ENCODE measurements around the gene IL1RAPL1. TPM values are rescaled to one million over a fixed set of nuclear protein-coding genes. Genes with fewer than 3 reads are reported as not detected.

Gene IL1RAPL1
- total and polyA plus RNA-seq, 5 donors: 0.48 to 3.1 (median 2.4) TPM

DNA sequence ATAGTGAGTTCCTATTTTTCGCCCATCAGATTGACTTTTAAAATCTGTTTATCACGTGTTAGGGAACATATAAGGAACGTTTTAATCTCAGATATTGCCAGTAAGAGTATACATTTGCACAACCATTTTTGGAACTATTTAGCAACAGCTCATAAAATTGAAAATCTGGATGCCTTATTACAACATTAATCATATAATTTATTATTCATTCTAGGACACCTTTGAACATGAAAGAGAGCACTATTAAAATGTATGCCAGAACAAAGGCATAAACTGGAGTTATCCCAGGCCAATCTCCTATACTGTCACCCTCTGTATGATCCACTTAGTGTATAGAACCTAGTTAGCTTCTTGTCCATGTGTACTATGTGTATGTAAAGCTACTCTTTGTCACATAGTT, 1049.1 kb downstream of the IL1RAPL1 start:
- Histone ChIP-seq H3K4me3 (ENCODE audit: low read length) (no peak overlapping the region), H3K9me3 (ENCODE audit: control insufficient read depth, low read length) (no peaks in the 10 kb centered on the region), H3K4me1 (ENCODE audit: control insufficient read depth, insufficient read depth, low read length) (no peaks in the 10 kb centered on the region), H3K27ac (ENCODE audit: low read length) (no peak overlapping the region), H3K27me3 (ENCODE audit: control insufficient read depth, insufficient read depth) (no peaks in the 10 kb centered on the region)
- ATAC-seq (no peak), DNase-seq (no peak)
- intact Hi-C loops (cut with DNase I): no loop called here
- WGBS: 59% methylated on average over 3 of the region's 3 CpGs

DNA sequence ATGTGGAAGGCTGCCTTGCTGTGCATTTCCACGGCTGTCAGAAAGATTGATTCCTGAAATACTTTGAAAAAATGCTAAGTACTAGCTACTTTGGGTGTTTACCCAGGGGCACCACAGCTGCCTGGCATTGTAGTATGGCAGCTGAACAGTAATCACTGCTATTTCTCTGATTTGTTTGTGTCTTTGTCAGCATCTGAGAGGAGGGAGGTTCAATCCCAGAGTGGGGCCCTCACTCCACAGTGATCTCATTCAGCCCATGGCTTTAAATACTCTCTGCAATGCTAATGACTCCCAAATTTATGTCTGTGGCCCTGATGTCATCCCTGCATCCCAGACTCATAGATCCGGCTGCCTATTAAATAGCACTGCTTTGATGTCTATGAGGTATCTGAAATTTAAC, 1052.9 kb downstream of the IL1RAPL1 start:
- no peak for ATAC-seq
- no peaks in the 10 kb centered on the region for H3K9me3 ChIP-seq (ENCODE audit: control insufficient read depth, low read length)
- 67% methylated on average over 2 of the region's 2 CpGs for WGBS
- no peak overlapping the region for H3K27ac ChIP-seq (ENCODE audit: low read length)
- no peak for DNase-seq
- H3K27me3 ChIP-seq (ENCODE audit: control insufficient read depth, insufficient read depth): no peaks in the 10 kb centered on the region
- intact Hi-C loops (cut with DNase I): no loop called here
- H3K4me3 ChIP-seq (ENCODE audit: low read length): no peak overlapping the region
- H3K4me1 ChIP-seq (ENCODE audit: control insufficient read depth, insufficient read depth, low read length): no peaks in the 10 kb centered on the region

DNA sequence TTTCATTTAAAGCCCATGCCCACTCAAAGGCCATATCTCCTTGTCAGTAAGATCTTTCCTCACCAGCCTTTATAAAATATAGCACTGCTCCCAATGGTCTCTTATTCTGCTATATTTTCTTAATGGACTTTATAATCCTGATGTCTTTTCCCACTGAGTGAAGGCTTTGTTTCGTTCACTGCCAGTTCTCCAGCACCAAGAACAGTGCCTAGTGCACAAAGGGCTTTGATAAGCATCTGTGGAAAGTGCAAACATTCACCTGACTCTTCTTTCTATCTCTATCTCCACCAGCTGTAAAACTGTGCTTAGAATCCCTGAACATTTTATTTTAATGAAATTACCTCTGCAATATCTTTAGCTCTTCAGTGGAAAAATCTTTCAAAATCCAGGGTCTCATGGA, 1054.2 kb downstream of the IL1RAPL1 start:
- Histone ChIP-seq H3K4me3 (ENCODE audit: low read length) (no peak overlapping the region), H3K27ac (ENCODE audit: low read length) (no peak overlapping the region), H3K4me1 (ENCODE audit: control insufficient read depth, insufficient read depth, low read length) (no peaks in the 10 kb centered on the region), H3K27me3 (ENCODE audit: control insufficient read depth, insufficient read depth) (no peaks in the 10 kb centered on the region), H3K9me3 (ENCODE audit: control insufficient read depth, low read length) (no peaks in the 10 kb centered on the region)
- DNase-seq (no peak), ATAC-seq (no peak)
- WGBS: 73% methylated on average over 1 of the region's 1 CpG
- intact Hi-C loops (cut with DNase I): no loop called here

DNA sequence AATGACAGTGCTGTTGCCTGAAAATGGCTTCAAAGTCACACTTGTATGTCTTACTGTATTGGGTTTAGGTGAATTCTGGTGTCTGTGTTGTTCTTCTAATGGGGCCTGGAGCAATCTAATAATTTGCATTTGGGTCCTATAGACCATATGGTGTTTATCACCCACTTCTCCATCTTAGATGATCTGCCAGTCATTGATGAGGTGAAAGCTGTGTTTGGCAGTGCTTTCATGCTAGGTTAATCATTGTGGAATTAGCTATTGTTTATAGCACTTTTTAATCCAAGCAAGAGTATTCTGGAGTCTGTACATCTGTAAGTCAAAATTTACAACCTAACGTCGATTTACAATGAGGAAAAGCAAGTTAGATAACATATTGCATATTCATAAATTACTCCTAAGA, 1055.9 kb downstream of the IL1RAPL1 start:
- ATAC-seq: no peak
- DNase-seq: no peak
- Histone ChIP-seq H3K27ac (ENCODE audit: low read length) (no peak overlapping the region), H3K27me3 (ENCODE audit: control insufficient read depth, insufficient read depth) (no peaks in the 10 kb centered on the region), H3K9me3 (ENCODE audit: control insufficient read depth, low read length) (no peaks in the 10 kb centered on the region), H3K4me3 (ENCODE audit: low read length) (no peak overlapping the region), H3K4me1 (ENCODE audit: control insufficient read depth, insufficient read depth, low read length) (no peaks in the 10 kb centered on the region)
- intact Hi-C loops (cut with DNase I): no loop called here
- WGBS: 90% methylated on average over 2 of the region's 2 CpGs

DNA sequence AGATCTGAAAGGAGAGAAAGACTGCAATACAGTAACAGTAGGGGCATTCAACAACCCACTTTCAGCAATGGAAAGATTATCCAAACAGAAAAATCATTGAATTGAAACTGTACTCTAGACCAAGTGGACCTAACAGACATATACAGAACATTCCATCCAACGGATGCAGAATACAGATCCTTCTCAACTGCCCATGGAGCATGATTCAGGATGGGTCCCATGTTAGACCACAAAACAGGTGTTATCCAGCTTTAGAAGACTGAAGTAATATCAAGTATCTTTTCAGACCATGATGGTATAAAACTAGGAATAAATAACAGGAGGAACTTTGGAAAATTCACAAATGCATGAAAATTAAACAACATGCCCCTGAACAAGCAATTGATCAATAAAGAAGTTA, 1060.9 kb downstream of the IL1RAPL1 start:
- H3K4me1 ChIP-seq (ENCODE audit: control insufficient read depth, insufficient read depth, low read length): no peaks in the 10 kb centered on the region
- no peaks in the 10 kb centered on the region for H3K27me3 ChIP-seq (ENCODE audit: control insufficient read depth, insufficient read depth)
- H3K9me3 ChIP-seq (ENCODE audit: control insufficient read depth, low read length): no peaks in the 10 kb centered on the region
- intact Hi-C loops (cut with DNase I): no loop called here
- H3K27ac ChIP-seq (ENCODE audit: low read length): no peak overlapping the region
- no peak for ATAC-seq
- WGBS: 87% methylated on average over 1 of the region's 1 CpG
- no peak for DNase-seq
- H3K4me3 ChIP-seq (ENCODE audit: low read length): no peak overlapping the region

DNA sequence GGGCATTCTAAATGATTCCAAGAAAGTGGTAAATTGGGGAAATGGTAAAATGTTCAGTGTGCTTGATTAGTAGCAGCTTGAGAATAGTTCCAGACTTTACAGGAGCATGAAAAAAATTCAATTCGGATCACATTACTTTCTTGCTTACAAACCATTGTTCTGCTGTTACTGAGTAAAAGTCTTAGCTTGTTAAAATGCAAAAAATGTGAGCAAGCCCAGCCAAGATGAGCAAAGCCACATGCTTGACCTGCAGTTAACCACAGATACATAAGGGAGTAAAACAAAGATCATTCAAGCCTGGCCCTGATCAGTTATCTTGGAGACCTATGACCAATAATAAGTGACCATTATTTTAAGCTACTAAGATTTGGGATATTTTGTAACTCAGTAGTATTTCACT, 1065.2 kb downstream of the IL1RAPL1 start:
- no peak for DNase-seq
- 53% methylated on average over 1 of the region's 1 CpG for WGBS

DNA sequence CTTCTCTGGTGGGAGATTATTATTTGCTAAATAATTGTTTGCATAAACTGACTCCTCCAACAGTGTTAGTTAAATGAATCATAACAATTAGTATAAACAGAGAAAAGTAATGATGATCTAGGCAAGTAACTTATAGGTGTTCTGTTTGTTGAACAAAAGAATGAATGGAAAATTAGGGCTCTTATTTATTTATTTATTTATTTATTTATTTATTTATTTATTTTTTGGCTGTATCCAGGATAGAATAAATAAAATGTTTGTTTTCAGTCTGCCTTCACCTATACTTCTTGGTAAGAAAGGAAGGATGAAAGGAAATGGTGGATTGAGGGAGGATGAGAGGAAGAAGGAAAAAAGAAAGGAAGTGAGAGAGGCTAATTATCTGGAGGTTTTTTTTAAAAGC, 1066.5 kb downstream of the IL1RAPL1 start:
- DNase-seq (no peak), ATAC-seq (no peak)
- intact Hi-C loops (cut with DNase I): no loop called here
- Histone ChIP-seq H3K9me3 (ENCODE audit: control insufficient read depth, low read length) (no peaks in the 10 kb centered on the region), H3K4me1 (ENCODE audit: control insufficient read depth, insufficient read depth, low read length) (no peaks in the 10 kb centered on the region), H3K27ac (ENCODE audit: low read length) (no peak overlapping the region), H3K27me3 (ENCODE audit: control insufficient read depth, insufficient read depth) (no peaks in the 10 kb centered on the region), H3K4me3 (ENCODE audit: low read length) (no peak overlapping the region)

More for the DNA sequence above, 1065.2 kb downstream of the IL1RAPL1 start:
- Histone ChIP-seq H3K4me1 (ENCODE audit: control insufficient read depth, insufficient read depth, low read length) (no peaks in the 10 kb centered on the region), H3K9me3 (ENCODE audit: control insufficient read depth, low read length) (no peaks in the 10 kb centered on the region), H3K4me3 (ENCODE audit: low read length) (no peak overlapping the region), H3K27me3 (ENCODE audit: control insufficient read depth, insufficient read depth) (no peaks in the 10 kb centered on the region), H3K27ac (ENCODE audit: low read length) (no peak overlapping the region)
- ATAC-seq: no peak
- intact Hi-C loops (cut with DNase I): no loop called here

DNA sequence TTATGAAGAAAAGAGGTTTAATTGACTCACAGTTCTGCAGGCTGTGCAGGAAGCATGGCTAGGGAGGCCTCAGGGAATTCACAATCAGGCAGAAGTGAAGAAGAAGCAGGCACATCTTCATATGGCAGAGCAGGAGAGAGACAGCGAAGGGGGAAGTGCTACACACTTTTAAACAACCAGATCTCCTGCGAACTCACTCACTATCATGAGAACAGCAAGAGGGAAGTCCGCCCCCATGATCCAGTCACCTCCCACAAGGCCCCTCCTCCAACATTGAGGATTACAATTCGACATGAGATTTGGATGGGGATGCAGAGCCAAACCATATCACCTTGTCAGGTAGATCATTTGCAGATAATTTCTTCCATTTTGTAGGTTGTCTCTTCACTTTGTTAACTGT, 1072.7 kb downstream of the IL1RAPL1 start:
- WGBS: 88% methylated on average over 4 of the region's 4 CpGs
- intact Hi-C loops (cut with DNase I): no loop called here
- no peak for ATAC-seq

DNA sequence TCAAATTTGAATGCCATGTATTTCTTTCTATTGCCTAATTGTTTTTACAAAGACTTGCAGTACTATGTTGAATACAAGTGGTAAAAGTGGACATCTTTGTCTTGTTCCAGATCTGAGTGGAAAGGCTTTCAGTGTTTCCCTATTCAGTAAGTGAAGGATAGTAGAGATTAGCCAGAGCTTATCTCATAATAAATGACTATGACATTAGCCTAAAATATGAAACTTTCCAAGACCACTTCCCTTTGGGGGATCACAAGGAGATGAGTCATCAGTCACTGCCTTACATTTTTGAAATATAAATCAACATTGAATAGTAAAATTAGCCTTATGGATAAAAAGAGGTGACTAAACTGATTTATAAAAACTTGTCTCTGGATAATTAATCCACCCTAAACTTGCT, 1074.0 kb downstream of the IL1RAPL1 start:
- intact Hi-C loops (cut with DNase I): no loop called here
- no peaks in the 10 kb centered on the region for H3K9me3 ChIP-seq (ENCODE audit: control insufficient read depth, low read length)
- no peak overlapping the region for H3K4me3 ChIP-seq (ENCODE audit: low read length)
- no peak overlapping the region for H3K27ac ChIP-seq (ENCODE audit: low read length)
- H3K4me1 ChIP-seq (ENCODE audit: control insufficient read depth, insufficient read depth, low read length): no peaks in the 10 kb centered on the region
- no peaks in the 10 kb centered on the region for H3K27me3 ChIP-seq (ENCODE audit: control insufficient read depth, insufficient read depth)
- no peak for DNase-seq
- ATAC-seq: no peak

More for the DNA sequence above, 1072.7 kb downstream of the IL1RAPL1 start:
- Histone ChIP-seq H3K9me3 (ENCODE audit: control insufficient read depth, low read length) (no peaks in the 10 kb centered on the region), H3K27ac (ENCODE audit: low read length) (no peak overlapping the region), H3K4me3 (ENCODE audit: low read length) (no peak overlapping the region), H3K4me1 (ENCODE audit: control insufficient read depth, insufficient read depth, low read length) (no peaks in the 10 kb centered on the region), H3K27me3 (ENCODE audit: control insufficient read depth, insufficient read depth) (no peaks in the 10 kb centered on the region)
- no peak for DNase-seq

DNA sequence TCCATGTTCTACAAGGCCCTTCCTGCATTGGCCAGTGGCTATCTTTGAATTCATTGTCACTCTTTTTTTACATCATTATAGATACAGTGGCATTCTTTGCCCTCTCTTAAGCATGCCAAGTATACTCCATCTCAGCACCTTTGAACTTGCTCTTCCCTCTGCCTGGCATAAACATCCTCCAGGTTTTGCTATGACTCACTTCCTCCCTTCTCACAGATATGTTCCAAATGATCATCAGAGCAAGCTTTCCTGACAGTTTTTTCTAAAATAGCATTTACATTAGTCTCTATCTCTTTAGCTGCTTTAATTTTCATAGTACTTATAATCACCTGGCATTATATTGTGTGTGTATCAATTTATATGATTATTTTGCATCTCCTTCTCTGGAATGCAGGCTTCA, 1074.9 kb downstream of the IL1RAPL1 start:
- DNase-seq (no peak), ATAC-seq (no peak)
- no peaks in the 10 kb centered on the region for H3K27me3 ChIP-seq (ENCODE audit: control insufficient read depth, insufficient read depth)
- H3K27ac ChIP-seq (ENCODE audit: low read length): no peak overlapping the region
- intact Hi-C loops (cut with DNase I): no loop called here
- no peaks in the 10 kb centered on the region for H3K4me1 ChIP-seq (ENCODE audit: control insufficient read depth, insufficient read depth, low read length)
- no peaks in the 10 kb centered on the region for H3K9me3 ChIP-seq (ENCODE audit: control insufficient read depth, low read length)
- no peak overlapping the region for H3K4me3 ChIP-seq (ENCODE audit: low read length)

DNA sequence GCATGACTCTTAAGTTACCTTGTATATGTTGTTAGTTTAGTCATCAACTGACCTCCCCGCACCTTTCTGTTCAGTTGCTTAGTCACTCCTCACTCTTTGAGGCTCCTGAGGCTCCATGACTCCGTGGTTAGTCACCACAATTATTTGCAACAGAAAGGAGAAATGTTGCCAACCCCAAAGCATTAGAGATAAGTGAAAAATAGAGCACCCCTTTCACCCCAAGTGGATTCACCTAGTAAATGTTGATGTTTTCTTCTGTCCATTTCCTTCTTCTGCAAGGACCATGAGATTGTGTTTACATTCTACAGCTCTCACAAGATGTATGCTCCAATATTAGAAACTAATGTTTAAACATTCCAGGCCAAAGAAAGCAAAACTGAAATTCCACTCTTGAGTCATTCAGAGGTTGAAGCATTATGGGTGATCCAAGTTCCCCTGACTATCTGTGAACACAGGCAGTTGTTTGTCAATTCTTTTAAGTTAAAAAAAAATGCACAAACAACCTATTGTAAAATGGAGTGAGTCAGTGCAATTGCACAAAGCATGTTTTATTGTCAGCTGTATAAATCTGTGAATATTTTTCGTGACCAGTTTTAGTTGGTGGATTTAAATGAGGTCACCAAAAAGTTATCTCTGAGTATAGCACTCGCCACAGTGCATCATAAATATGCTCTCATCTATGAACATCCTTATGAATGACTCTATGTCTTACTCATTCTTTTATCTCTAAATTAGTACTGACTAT, 1075.7 kb downstream of the IL1RAPL1 start:
- peak in 1 of 2 donors; percentile 18 for ATAC-seq
- Histone ChIP-seq H3K9me3 (ENCODE audit: control insufficient read depth, low read length) (no peaks in the 10 kb centered on the region), H3K4me3 (ENCODE audit: low read length) (no peak overlapping the region), H3K27me3 (ENCODE audit: control insufficient read depth, insufficient read depth) (no peaks in the 10 kb centered on the region), H3K4me1 (ENCODE audit: control insufficient read depth, insufficient read depth, low read length) (no peaks in the 10 kb centered on the region), H3K27ac (ENCODE audit: low read length) (no peak overlapping the region)
- intact Hi-C loops (cut with DNase I): no loop called here
- 39% methylated on average over 4 of the region's 4 CpGs for WGBS
- DNase-seq: no peak

DNA sequence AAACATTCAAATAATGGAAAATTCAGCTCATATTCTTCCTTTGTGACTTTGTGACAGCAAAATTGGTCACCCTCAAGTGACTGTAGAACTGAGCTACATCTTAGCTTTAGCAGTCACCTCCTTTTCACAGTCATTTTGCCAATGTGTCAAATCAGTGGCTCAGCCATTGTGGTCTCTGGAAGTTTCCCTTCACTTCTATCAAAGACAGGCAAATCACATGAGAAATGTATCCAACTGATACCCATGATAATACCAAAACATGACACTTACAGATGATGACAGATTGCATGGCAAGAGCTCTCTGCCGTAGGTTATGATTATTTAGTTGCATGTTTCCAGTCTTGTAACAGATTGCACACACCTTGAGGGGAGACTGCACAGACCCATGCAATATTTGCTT, 1078.3 kb downstream of the IL1RAPL1 start:
- no peak overlapping the region for H3K4me3 ChIP-seq (ENCODE audit: low read length)
- WGBS: 58% methylated on average over 1 of the region's 1 CpG
- H3K4me1 ChIP-seq (ENCODE audit: control insufficient read depth, insufficient read depth, low read length): no peaks in the 10 kb centered on the region
- no peaks in the 10 kb centered on the region for H3K9me3 ChIP-seq (ENCODE audit: control insufficient read depth, low read length)
- intact Hi-C loops (cut with DNase I): no loop called here
- no peak for ATAC-seq
- no peaks in the 10 kb centered on the region for H3K27me3 ChIP-seq (ENCODE audit: control insufficient read depth, insufficient read depth)
- no peak for DNase-seq
- H3K27ac ChIP-seq (ENCODE audit: low read length): no peak overlapping the region

Data from right cardiac atrium (tissue), 5 donors.